ENCODE measurements around the gene SMYD2. TPM values are rescaled to one million over a fixed set of nuclear protein-coding genes. Genes with fewer than 3 reads are reported as not detected.
A peak's percentile ranks its signal among the peaks of the same experiment; 100 is the strongest.

Gene SMYD2
- total RNA-seq, 1 donor from 2014 or later = 35.5 TPM

DNA sequence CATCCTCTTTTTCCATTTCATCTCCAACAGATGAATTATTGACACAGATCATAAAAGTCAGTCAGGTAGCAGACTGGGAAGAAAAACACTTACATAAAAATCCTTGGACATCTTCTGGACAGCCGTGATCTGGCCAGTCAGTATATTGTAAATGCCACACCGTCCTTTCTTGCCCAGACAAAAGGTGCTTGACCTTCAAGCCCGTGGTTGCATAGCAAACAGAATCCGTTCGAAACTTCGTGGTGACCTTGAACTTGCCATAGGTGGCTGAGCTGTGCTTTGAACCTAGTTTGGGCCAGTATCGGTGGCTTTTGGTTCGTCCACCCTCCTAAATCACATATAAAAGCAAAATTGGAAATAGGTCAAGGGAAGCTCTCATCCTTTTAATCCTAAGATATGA lies 88.4 kb downstream of the SMYD2 start:
- TF ChIP-seq, protein P1, sequence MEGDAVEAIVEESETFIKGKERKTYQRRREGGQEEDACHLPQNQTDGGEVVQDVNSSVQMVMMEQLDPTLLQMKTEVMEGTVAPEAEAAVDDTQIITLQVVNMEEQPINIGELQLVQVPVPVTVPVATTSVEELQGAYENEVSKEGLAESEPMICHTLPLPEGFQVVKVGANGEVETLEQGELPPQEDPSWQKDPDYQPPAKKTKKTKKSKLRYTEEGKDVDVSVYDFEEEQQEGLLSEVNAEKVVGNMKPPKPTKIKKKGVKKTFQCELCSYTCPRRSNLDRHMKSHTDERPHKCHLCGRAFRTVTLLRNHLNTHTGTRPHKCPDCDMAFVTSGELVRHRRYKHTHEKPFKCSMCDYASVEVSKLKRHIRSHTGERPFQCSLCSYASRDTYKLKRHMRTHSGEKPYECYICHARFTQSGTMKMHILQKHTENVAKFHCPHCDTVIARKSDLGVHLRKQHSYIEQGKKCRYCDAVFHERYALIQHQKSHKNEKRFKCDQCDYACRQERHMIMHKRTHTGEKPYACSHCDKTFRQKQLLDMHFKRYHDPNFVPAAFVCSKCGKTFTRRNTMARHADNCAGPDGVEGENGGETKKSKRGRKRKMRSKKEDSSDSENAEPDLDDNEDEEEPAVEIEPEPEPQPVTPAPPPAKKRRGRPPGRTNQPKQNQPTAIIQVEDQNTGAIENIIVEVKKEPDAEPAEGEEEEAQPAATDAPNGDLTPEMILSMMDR (conservative IDR thresholded peaks at IDR 0.05) = no peak
- H3K4me3 Mint-ChIP-seq = no peak overlapping the region

GRCh38 chr1:214370615-214371014 lies 89.7 kb downstream of the SMYD2 start:
- H3K27me3 Mint-ChIP-seq = no peaks in the 10 kb centered on the region
- no peaks in the 10 kb centered on the region for H3K9me3 Mint-ChIP-seq
- TF ChIP-seq, protein P1 (conservative IDR thresholded peaks at IDR 0.05) = no peak
- H3K36me3 Mint-ChIP-seq = peaks cover 33% of the 10 kb centered on the region
- H3K27ac Mint-ChIP-seq = no peak overlapping the region
- H3K4me3 Mint-ChIP-seq = no peak overlapping the region
- no peak for DNase-seq (ENCODE audit: extremely low spot score, unreplicated experiment)
- H3K4me1 Mint-ChIP-seq (ENCODE audit: unreplicated experiment) = peaks cover 4% of the 10 kb centered on the region

More for the DNA sequence above, 88.4 kb downstream of the SMYD2 start:
- no peak overlapping the region for H3K27ac Mint-ChIP-seq
- no peaks in the 10 kb centered on the region for H3K27me3 Mint-ChIP-seq
- no peaks in the 10 kb centered on the region for H3K9me3 Mint-ChIP-seq
- H3K36me3 Mint-ChIP-seq = peaks cover 36% of the 10 kb centered on the region
- H3K4me1 Mint-ChIP-seq (ENCODE audit: unreplicated experiment) = peaks cover 4% of the 10 kb centered on the region
- DNase-seq (ENCODE audit: extremely low spot score, unreplicated experiment) = no peak

DNA sequence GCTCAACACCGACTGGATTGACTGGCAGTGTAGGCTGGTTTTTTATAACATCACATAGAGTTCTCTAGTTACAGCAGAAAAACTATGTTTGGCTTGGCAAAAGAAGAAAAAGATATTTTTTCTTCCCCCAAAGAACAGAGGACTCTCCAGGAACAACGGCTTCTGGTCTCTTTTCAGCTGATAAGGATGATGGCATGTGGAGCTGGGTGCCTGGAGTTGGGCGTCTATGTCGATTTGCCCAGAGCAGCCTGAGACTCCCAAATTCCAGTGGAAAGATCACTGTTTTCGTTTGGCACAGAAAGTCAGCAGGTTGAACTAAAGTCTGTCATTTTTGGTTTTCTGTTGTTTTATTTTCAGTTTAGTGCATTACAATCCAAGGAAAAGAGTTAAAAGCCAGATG lies 91.1 kb downstream of the SMYD2 start:
- Mint-ChIP-seq H3K27me3 (no peaks in the 10 kb centered on the region), H3K27ac (no peak overlapping the region), H3K4me3 (no peak overlapping the region), H3K36me3 (peaks cover 36% of the 10 kb centered on the region), H3K4me1 (ENCODE audit: unreplicated experiment) (peaks cover 4% of the 10 kb centered on the region), H3K9me3 (no peaks in the 10 kb centered on the region)
- DNase-seq (ENCODE audit: extremely low spot score, unreplicated experiment) = no peak
- TF ChIP-seq, protein P1 (conservative IDR thresholded peaks at IDR 0.05) = no peak

DNA sequence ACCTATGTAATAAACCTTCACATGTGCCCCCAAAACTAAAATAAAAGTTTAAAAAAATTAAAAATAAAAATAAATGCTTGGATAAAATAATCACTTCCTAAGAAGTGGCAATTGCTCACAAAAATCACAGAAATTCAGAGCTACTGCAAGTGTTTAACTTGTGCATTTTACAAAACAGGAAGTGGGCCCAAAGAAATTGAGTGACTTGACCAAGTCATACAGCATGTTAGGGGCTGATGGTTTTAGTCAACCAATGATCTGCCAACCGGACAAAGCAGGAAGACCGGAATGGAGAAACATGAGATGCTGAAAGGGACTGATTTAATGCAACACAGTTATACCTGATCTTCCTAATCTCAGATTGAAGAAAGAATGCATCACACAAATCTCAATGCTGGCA lies 96.5 kb downstream of the SMYD2 start:
- TF ChIP-seq, protein P1 (conservative IDR thresholded peaks at IDR 0.05) = no peak
- Mint-ChIP-seq H3K9me3 (no peaks in the 10 kb centered on the region), H3K27me3 (no peaks in the 10 kb centered on the region), H3K36me3 (peaks cover 27% of the 10 kb centered on the region), H3K27ac (peak overlapping the region; percentile 3), H3K4me1 (ENCODE audit: unreplicated experiment) (peaks cover 34% of the 10 kb centered on the region), H3K4me3 (no peak overlapping the region)
- DNase-seq (ENCODE audit: extremely low spot score, unreplicated experiment) = no peak

DNA sequence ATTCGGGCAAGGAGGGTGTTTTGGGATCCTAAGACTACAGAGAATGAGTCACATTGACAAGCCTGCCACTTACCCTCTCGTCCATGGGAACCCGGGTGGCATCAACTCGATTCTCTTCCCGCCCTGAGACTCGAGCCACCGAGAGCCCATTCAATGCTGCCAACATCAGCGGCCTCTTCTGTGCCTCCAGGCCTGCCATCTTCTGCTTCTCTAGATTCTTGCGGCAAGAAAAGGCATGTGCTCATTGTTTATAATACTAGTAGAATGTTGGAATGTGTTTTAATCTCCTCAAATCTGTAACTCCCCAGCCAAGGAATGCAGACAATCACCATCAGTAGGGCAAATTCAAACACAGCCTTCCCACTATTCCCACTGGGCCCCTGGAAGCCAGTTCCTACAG lies 96.9 kb downstream of the SMYD2 start:
- Mint-ChIP-seq H3K36me3 (peaks cover 29% of the 10 kb centered on the region), H3K27ac (peak overlapping the region; percentile 3), H3K27me3 (no peaks in the 10 kb centered on the region), H3K4me3 (no peak overlapping the region), H3K4me1 (ENCODE audit: unreplicated experiment) (peaks cover 31% of the 10 kb centered on the region), H3K9me3 (no peaks in the 10 kb centered on the region)
- TF ChIP-seq, protein P1 (conservative IDR thresholded peaks at IDR 0.05) = no peak
- no peak for DNase-seq (ENCODE audit: extremely low spot score, unreplicated experiment)

DNA sequence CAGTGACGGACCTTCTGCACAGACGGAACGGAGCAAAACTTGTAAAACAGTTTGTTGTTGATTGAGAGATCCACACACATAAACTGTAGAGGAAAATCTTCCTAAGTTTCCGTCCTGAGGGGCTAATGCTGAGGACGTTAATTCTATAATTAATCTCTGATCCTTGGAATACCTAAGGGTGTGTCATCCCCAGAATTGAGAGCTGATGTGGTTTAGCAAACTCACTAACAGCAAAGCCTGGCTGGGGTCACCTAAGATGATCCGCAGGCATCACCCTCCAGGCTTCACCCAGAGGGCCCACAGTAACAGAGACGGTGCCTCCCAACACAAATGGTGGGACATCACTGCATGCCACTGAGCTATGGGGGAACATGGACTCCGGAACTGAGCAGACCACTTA lies 97.5 kb downstream of the SMYD2 start:
- TF ChIP-seq, protein P1 (conservative IDR thresholded peaks at IDR 0.05) = no peak
- DNase-seq (ENCODE audit: extremely low spot score, unreplicated experiment) = no peak
- Mint-ChIP-seq H3K9me3 (no peaks in the 10 kb centered on the region), H3K27me3 (no peaks in the 10 kb centered on the region), H3K27ac (no peak overlapping the region), H3K4me1 (ENCODE audit: unreplicated experiment) (peaks cover 31% of the 10 kb centered on the region), H3K4me3 (no peak overlapping the region), H3K36me3 (peaks cover 35% of the 10 kb centered on the region)

Data from type B pancreatic cell (in vitro differentiated cells).